Tibial nerve (tissue), 4 donors: ENCODE measurements around the gene PACSIN2. TPM values are rescaled to one million over a fixed set of nuclear protein-coding genes. Genes with fewer than 3 reads are reported as not detected.
"Not testable (repeated sequence)": the region's sequence is repeated elsewhere in the genome, so short reads cannot be mapped to it uniquely, and the experiment has no call there.

ENCODE experiments used
- DNase-seq, 2 donors: peaks; one replicate each; pipeline ENCODE4 v3.0.0-alpha.2; 2019; ENCODE audit warnings: low spot score in 2 of 2
- H3K27ac ChIP-seq, 4 donors: fragments of 200-600 bp; sonication (generic) in 3 of 4; one replicate each; pipeline ENCODE4 v1.5.1; 2017 to 2019; ENCODE audit warnings: mild to moderate bottlenecking in 1 of 4
- H3K27me3 ChIP-seq, 2 donors: fragments of 200-600 bp; sonication (generic) in 1 of 2; one replicate each; pipeline versions ENCODE4 v1.5.1 to v1.6.0; 2017 to 2019
- H3K36me3 ChIP-seq, 3 donors: fragments of 200-600 bp; sonication (generic); one replicate each; pipeline ENCODE4 v1.5.1; 2018 to 2019
- H3K4me1 ChIP-seq, 4 donors: fragments of 200-600 bp; sonication (generic) in 3 of 4; one replicate each; pipeline ENCODE4 v1.5.1; 2017 to 2019
- H3K4me3 ChIP-seq, 4 donors: fragments of 200-600 bp; sonication (generic) in 3 of 4; one replicate each; pipeline ENCODE4 v1.5.1; 2017 to 2019; ENCODE audit warnings: mild to moderate bottlenecking in 1 of 4, moderate library complexity in 1 of 4
- H3K9me3 ChIP-seq, 4 donors: fragments of 200-600 bp; sonication (generic) in 3 of 4; one replicate each; pipeline ENCODE4 v1.5.1; 2017 to 2019
- CTCF ChIP-seq, 5 experiments: fragments of 200-600 bp in 3 of 5; fragments of 450-650 bp in 2 of 5; sonication (generic) in 3 of 5; IDR thresholded peaks; one replicate each; pipeline ENCODE4 v1.5.1; 2016 to 2019; ENCODE audit warnings: antibody characterized with exemption in 5 of 5, mild to moderate bottlenecking in 3 of 5, moderate library complexity in 2 of 5
- EP300 ChIP-seq, 2 donors: sonication (generic); formaldehyde crosslinking; IDR thresholded peaks; one replicate each; pipeline ENCODE4 v1.6.1; 2017; ENCODE audit warnings: antibody characterized with exemption in 2 of 2, mild to moderate bottlenecking in 1 of 2
- POLR2A ChIP-seq, 2 donors: fragments of 450-650 bp; IDR thresholded peaks; one replicate each; pipeline ENCODE4 v1.6.1; 2017; ENCODE audit warnings: antibody characterized with exemption in 2 of 2, mild to moderate bottlenecking in 2 of 2, moderate library complexity in 2 of 2
- WGBS, 2 donors: methylation state at CpG; one replicate each; pipeline ENCODE4 v1.1.5; 2018; 5-methylcytosine and 5-hydroxymethylcytosine counted together
- total RNA-seq, 4 donors: library from RNA; depleted of rRNA; stranded (reverse); fragments of >200 nt; gene quantifications; one replicate each; pipeline ENCODE4 v1.1.0, GENCODE V29; 2016

Gene PACSIN2
- total RNA-seq, 4 donors from 2014 or later = 45.9 to 78.2 (median 59.0) TPM

- peaks cover 3 to 62% (median 39%) of the 10 kb centered on the region in 4 donors for H3K4me1 ChIP-seq
- no peak for DNase-seq
- WGBS, 2 donors = 63 to 71% methylated on average over 4 of the region's 4 CpGs
Measured at GRCh38 chr22:42926104-42926503, 88.8 kb downstream of the PACSIN2 start.

GRCh38 chr22:42925598-42925997, 89.4 kb downstream of the PACSIN2 start:
- peaks cover 3 to 57% (median 34%) of the 10 kb centered on the region in 4 donors for H3K4me1 ChIP-seq

More at GRCh38 chr22:42926104-42926503, 88.8 kb downstream of the PACSIN2 start:
- Histone ChIP-seq H3K36me3 (no peaks in the 10 kb centered on the region), H3K4me3 (no peak overlapping the region), H3K9me3 (no peaks in the 10 kb centered on the region), H3K27me3 (no peaks in the 10 kb centered on the region), H3K27ac (peak overlapping the region in 2 of 4 donors; percentile 31 to 45)
- TF ChIP-seq CTCF (IDR thresholded peaks at IDR 0.05) = no peak

GRCh38 chr22:42925031-42925430, 89.9 kb downstream of the PACSIN2 start:
- Histone ChIP-seq H3K27ac (peak overlapping the region in 1 of 4 donors; percentile 45), H3K4me1 (peaks cover 3 to 56% (median 30%) of the 10 kb centered on the region in 4 donors)
- not testable (repeated sequence) for H3K36me3 ChIP-seq, H3K27me3 ChIP-seq, H3K4me3 ChIP-seq, H3K9me3 ChIP-seq, DNase-seq
- WGBS, 2 donors = 91 to 95% methylated on average over 10 of the region's 10 CpGs

More at GRCh38 chr22:42925598-42925997, 89.4 kb downstream of the PACSIN2 start:
- TF ChIP-seq CTCF (IDR thresholded peaks at IDR 0.05) (no peak), EP300 (IDR thresholded peaks at IDR 0.05) (no peak), POLR2A (IDR thresholded peaks at IDR 0.05) (no peak)
- Histone ChIP-seq H3K4me3 (no peak overlapping the region), H3K36me3 (no peaks in the 10 kb centered on the region), H3K27ac (peak overlapping the region in 2 of 4 donors; percentile 31 to 45), H3K27me3 (no peaks in the 10 kb centered on the region), H3K9me3 (no peaks in the 10 kb centered on the region)
- WGBS, 2 donors = 61 to 72% methylated on average over 6 of the region's 6 CpGs
- DNase-seq = no peak

GRCh38 chr22:42924436-42924835, 90.5 kb downstream of the PACSIN2 start:
- DNase-seq = no peak
- WGBS, 2 donors = 95% methylated on average over 9 of the region's 9 CpGs
- TF ChIP-seq CTCF (IDR thresholded peaks at IDR 0.05) = no peak
- TF ChIP-seq POLR2A (IDR thresholded peaks at IDR 0.05) = no peak
- no peak for TF ChIP-seq EP300 (IDR thresholded peaks at IDR 0.05)
- Histone ChIP-seq H3K9me3 (no peaks in the 10 kb centered on the region), H3K36me3 (no peaks in the 10 kb centered on the region), H3K4me1 (peaks cover 3 to 54% (median 24%) of the 10 kb centered on the region in 4 donors), H3K27me3 (no peaks in the 10 kb centered on the region), H3K4me3 (no peak overlapping the region), H3K27ac (no peak overlapping the region)

- 88 to 90% methylated on average over 13 of the region's 13 CpGs for WGBS, 2 donors
- no peak overlapping the region for H3K4me3 ChIP-seq
- no peak overlapping the region for H3K27ac ChIP-seq
- H3K36me3 ChIP-seq = no peaks in the 10 kb centered on the region
- H3K9me3 ChIP-seq = no peaks in the 10 kb centered on the region
- DNase-seq = no peak
- peaks cover 3 to 50% (median 15%) of the 10 kb centered on the region in 4 donors for H3K4me1 ChIP-seq
- TF ChIP-seq CTCF (IDR thresholded peaks at IDR 0.05) (no peak), POLR2A (IDR thresholded peaks at IDR 0.05) (no peak), EP300 (IDR thresholded peaks at IDR 0.05) (no peak)
- H3K27me3 ChIP-seq = no peaks in the 10 kb centered on the region
Measured at GRCh38 chr22:42922374-42923191, 92.4 kb downstream of the PACSIN2 start.
